HCT116 (cell line): ENCODE data around the gene ZNRF3. TPM values are rescaled to one million over a fixed set of nuclear protein-coding genes. Genes with fewer than 3 reads are reported as not detected.

ENCODE experiments used
- ATAC-seq: fragments of 200-7000 bp; cut with Tn5 transposase; 2 replicates; pipeline ENCODE4 v1.9.1; 2020; ENCODE audit warnings: mild to moderate bottlenecking, moderate library complexity
- BruUV-seq: library from RNA; stranded (reverse); fragments of 400-500 nt; replicated peaks from 2 replicates; lab custom pipeline; 2021; lab: Mats Ljungman, UMichigan
- CTCF ChIA-PET: fragments of 300-600 bp; sonication (Branson Sonifier 250); formaldehyde crosslinking; loops from one replicate; lab custom pipeline; 2021; ENCODE audit warnings: antibody characterized with exemption; lab: Charles Lee
- POLR2A ChIA-PET: fragments of 300-600, 350-600 bp; sonication (Branson Sonifier 250); formaldehyde crosslinking; loops from one replicate; lab custom pipeline; 2021; ENCODE audit warnings: antibody characterized with exemption; lab: Charles Lee
- RAD21 ChIA-PET, 2 experiments: fragments of 300-600 bp; sonication (Branson Sonifier 250); formaldehyde crosslinking; loops; one replicate each; lab custom pipeline; 2023; ENCODE audit warnings: low total read pairs in 2 of 2; ENCODE audit not compliant: uncharacterized antibody in 2 of 2, unreplicated experiment in 2 of 2, low non-redundant PET in 1 of 2; lab: Charles Lee
- DNase-seq: peaks from one replicate; pipeline ENCODE4 v3.0.0-alpha.2; 2010; ENCODE audit warnings: low read depth, low spot score
- H2AFZ ChIP-seq: fragments of 200-600 bp; shearing (Covaris generic), sonication (generic); 2 replicates; pipeline ENCODE4 v1.6.1; 2017; ENCODE audit warnings: low read depth, mixed run types, mixed read lengths, antibody characterized with exemption, low read length; ENCODE audit not compliant: poor library complexity, severe bottlenecking
- H3K27ac ChIP-seq: 2 replicates; pipeline ENCODE4 v1.5.1; 2012; ENCODE audit warnings: low read depth, low read length
- H3K27me3 ChIP-seq: fragments of 200-600 bp; sonication (generic); 2 replicates; pipeline ENCODE4 v1.6.1; 2016; ENCODE audit warnings: mixed run types, low read length, mixed read lengths; ENCODE audit not compliant: insufficient read depth
- H3K36me3 ChIP-seq, 2 experiments: fragments of 200-500 bp in 1 of 2; fragments of 200-600 bp in 1 of 2; sonication (Bioruptor generic) in 1 of 2; sonication (generic) in 1 of 2; 2 replicates each; pipeline versions ENCODE4 v1.5.1 to v1.6.1; 2014 to 2016; ENCODE audit warnings: low read length in 2 of 2, inconsistent platforms in 1 of 2, mixed read lengths in 1 of 2, mixed run types in 1 of 2; ENCODE audit not compliant: insufficient read depth in 2 of 2, control insufficient read depth in 1 of 2
- H3K4me1 ChIP-seq, 2 experiments: fragments of 200-600 bp in 1 of 2; sonication (generic) in 1 of 2; 2 replicates each; pipeline versions ENCODE4 v1.5.1 to v1.6.1; 2012 to 2017; ENCODE audit warnings: low read length in 2 of 2, inconsistent platforms in 1 of 2, mild to moderate bottlenecking in 1 of 2, mixed read lengths in 1 of 2, mixed run types in 1 of 2, moderate library complexity in 1 of 2; ENCODE audit not compliant: insufficient read depth in 2 of 2, control insufficient read depth in 1 of 2
- H3K4me2 ChIP-seq: fragments of 200-600 bp; sonication (generic); 2 replicates; pipeline ENCODE4 v1.6.1; 2017; ENCODE audit warnings: mixed run types, low read length, mixed read lengths
- H3K4me3 ChIP-seq, 2 experiments: fragments of 200-600 bp in 1 of 2; sonication (generic) in 1 of 2; replicated peaks in 1 of 2; 2 replicates each; pipeline ENCODE4 v1.5.1; 2011 to 2016; ENCODE audit warnings: low read length in 2 of 2, control low read depth in 1 of 2, low read depth in 1 of 2, mild to moderate bottlenecking in 1 of 2, mixed read lengths in 1 of 2, mixed run types in 1 of 2
- H3K79me2 ChIP-seq: fragments of 200-600 bp; sonication (generic); 2 replicates; pipeline ENCODE4 v1.6.1; 2017; ENCODE audit warnings: mild to moderate bottlenecking, mixed run types, low read length, moderate library complexity, mixed read lengths; ENCODE audit not compliant: insufficient read depth
- H3K9ac ChIP-seq: fragments of 200-600 bp; sonication (generic); 2 replicates; pipeline ENCODE4 v1.6.1; 2016; ENCODE audit warnings: low read length, mixed read lengths
- H3K9me2 ChIP-seq: fragments of 200-600 bp; sonication (generic), shearing (Covaris generic); 2 replicates; pipeline ENCODE4 v1.6.1; 2017; ENCODE audit warnings: mixed run types, mild to moderate bottlenecking, moderate library complexity; ENCODE audit not compliant: insufficient read depth
- H3K9me3 ChIP-seq, 2 experiments: fragments of 200-500 bp in 1 of 2; fragments of 200-600 bp in 1 of 2; sonication (Bioruptor generic) in 1 of 2; sonication (generic) in 1 of 2; 2 replicates each; pipeline ENCODE4 v1.6.1; 2014 to 2017; ENCODE audit warnings: low read length in 2 of 2, mixed read lengths in 2 of 2, inconsistent platforms in 1 of 2, low read depth in 1 of 2, mild to moderate bottlenecking in 1 of 2, mixed run types in 1 of 2, moderate library complexity in 1 of 2; ENCODE audit not compliant: control insufficient read depth in 1 of 2, insufficient read depth in 1 of 2
- H4K20me1 ChIP-seq: fragments of 200-600 bp; sonication (generic), shearing (Covaris generic); 2 replicates; pipeline ENCODE4 v1.6.1; 2017; ENCODE audit warnings: mixed run types, mild to moderate bottlenecking, moderate library complexity; ENCODE audit not compliant: insufficient read depth
- ATF3 ChIP-seq: IDR thresholded peaks from 2 replicates; pipeline ENCODE4 v1.6.1; 2012
- CBX3 ChIP-seq: IDR thresholded peaks from 2 replicates; pipeline ENCODE4 v1.6.1; 2012; ENCODE audit warnings: low read depth
- CEBPB ChIP-seq: IDR thresholded peaks from 2 replicates; pipeline ENCODE4 v1.6.1; 2012; ENCODE audit warnings: low read depth
- EGR1 ChIP-seq: IDR thresholded peaks from 2 replicates; pipeline ENCODE4 v1.6.1; 2012; ENCODE audit warnings: low read depth
- ELF1 ChIP-seq: IDR thresholded peaks from 2 replicates; pipeline ENCODE4 v1.6.1; 2012; ENCODE audit warnings: low read depth, borderline replicate concordance
- EZH2 ChIP-seq: fragments of 200-600 bp; sonication (generic); IDR thresholded peaks from 2 replicates; pipeline ENCODE4 v1.6.1; 2017; ENCODE audit warnings: antibody characterized with exemption, mixed run types
- EZH2phosphoT487 ChIP-seq: fragments of 200-600 bp; IDR thresholded peaks from 2 replicates; pipeline ENCODE4 v1.6.1; 2018; ENCODE audit warnings: antibody characterized with exemption, borderline replicate concordance
- JUND ChIP-seq: IDR thresholded peaks from 2 replicates; pipeline ENCODE4 v1.6.1; 2012
- POLR2AphosphoS5 ChIP-seq: IDR thresholded peaks from 2 replicates; pipeline ENCODE4 v1.6.1; 2011; ENCODE audit warnings: mild to moderate bottlenecking, low read depth, low read length, moderate library complexity
- RAD21 ChIP-seq: IDR thresholded peaks from 2 replicates; pipeline ENCODE4 v1.6.1; 2012; ENCODE audit warnings: low read depth, mild to moderate bottlenecking
- SP1 ChIP-seq: IDR thresholded peaks from 2 replicates; pipeline ENCODE4 v1.6.1; 2012; ENCODE audit warnings: low read depth
- SRF ChIP-seq: IDR thresholded peaks from 2 replicates; pipeline ENCODE4 v1.6.1; 2012; ENCODE audit warnings: low read depth
- TCF7L2 ChIP-seq: IDR thresholded peaks from 2 replicates; pipeline ENCODE4 v1.7.0; 2011; ENCODE audit warnings: borderline replicate concordance, inconsistent platforms; ENCODE audit not compliant: insufficient read depth, insufficient read length; ENCODE audit errors: extremely low read depth
- ZFX ChIP-seq: fragments of 450-650 bp; IDR thresholded peaks from 2 replicates; pipeline ENCODE4 v1.6.1; 2017
- ZNF274 ChIP-seq: fragments of 200-500 bp; sonication (Bioruptor generic); IDR thresholded peaks from 2 replicates; pipeline ENCODE4 v1.6.1; 2014; ENCODE audit warnings: mild to moderate bottlenecking, low read depth, low read length, inconsistent platforms
- intact Hi-C: fragments of 100-400 bp; cut with micrococcal nuclease; formaldehyde crosslinking; loops from 2 replicates; pipeline ENCODE4 v1.10.0; 2022
- total RNA-seq: library from RNA; stranded (reverse); gene quantifications from one replicate; pipeline ENCODE4 v1.2.1, GENCODE V29; 2021; ENCODE audit not compliant: unreplicated experiment
- TF ChIP-seq, protein P1 (sequence below): IDR thresholded peaks from 2 replicates; pipeline ENCODE4 v1.6.1; 2012
- TF ChIP-seq, protein P2 (sequence below): IDR thresholded peaks from 2 replicates; pipeline ENCODE4 v1.6.1; 2012; ENCODE audit warnings: low read depth

The ZNRF3 gene
- total RNA-seq, 1 experiment from 2014 or later, result 12.2 TPM

DNA sequence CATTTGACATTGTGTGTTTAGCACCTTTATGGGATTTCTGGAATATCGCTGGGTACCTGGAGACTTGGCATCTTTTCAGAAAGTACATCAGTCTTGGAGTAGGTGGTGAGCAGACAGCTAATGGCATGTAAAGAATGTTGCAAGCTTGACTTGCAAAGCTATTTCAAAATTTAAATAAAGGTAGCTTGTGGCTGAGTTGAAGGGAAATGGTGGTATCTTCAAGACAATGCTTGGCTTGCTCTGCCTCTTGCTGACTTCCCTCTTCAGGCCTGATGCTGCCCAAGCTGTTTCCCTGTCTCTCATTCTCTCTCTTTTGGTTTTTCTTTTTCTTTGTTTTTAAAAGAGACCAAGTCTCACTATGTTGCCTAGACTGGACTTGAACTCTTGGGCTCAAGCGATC is 13.2 kb downstream of the ZNRF3 start:
- Histone ChIP-seq H3K79me2 (peaks cover 89% of the 10 kb centered on the region), H3K4me3 (no peak overlapping the region), H3K9me3 (no peaks in the 10 kb centered on the region), H2AFZ (no peak overlapping the region), H4K20me1 (peaks cover 3% of the 10 kb centered on the region; the same call in 1 of the 2 replicates), H3K36me3 (no peaks in the 10 kb centered on the region), H3K27me3 (no peaks in the 10 kb centered on the region), H3K9me2 (no peaks in the 10 kb centered on the region), H3K4me2 (no peak overlapping the region), H3K27ac (no peak overlapping the region), H3K9ac (no peak overlapping the region)
- POLR2A ChIA-PET, result no interaction called here
- RAD21 ChIA-PET, result no interaction called here
- DNase-seq, result no peak
- CTCF ChIA-PET, result no interaction called here
- intact Hi-C loops, result no loop called here
- ATAC-seq, result no peak
- no TSS peak for BruUV-seq
- TF ChIP-seq CEBPB (no peak), SP1 (no peak), EZH2phosphoT487 (no peak), POLR2AphosphoS5 (no peak), ZNF274 (no peak), EGR1 (no peak)
- TF ChIP-seq, all 23 proteins: peak for 0
- H3K4me1 ChIP-seq, result peaks cover 30 to 56% of the 10 kb centered on the region in 2 experiments

DNA sequence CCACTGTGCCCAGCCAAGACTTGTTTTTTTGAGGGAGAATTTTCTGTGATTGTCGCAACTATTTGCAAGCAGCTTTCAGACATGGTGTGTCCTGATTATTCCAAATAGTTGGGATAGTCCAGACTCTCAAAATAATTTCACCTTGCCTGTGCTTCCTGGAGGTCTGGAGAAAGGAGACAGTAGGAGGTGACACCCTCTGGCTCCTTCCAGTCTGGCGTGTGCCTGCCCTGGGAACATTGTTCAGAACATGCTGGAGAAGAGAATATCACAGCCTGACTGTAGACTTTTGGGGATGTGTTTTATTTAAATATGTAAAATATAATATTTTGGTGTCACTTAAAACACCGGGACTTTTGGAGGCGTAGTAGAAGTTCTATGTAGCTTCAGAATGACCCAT is 14.9 kb downstream of the ZNRF3 start:
- no peak overlapping the region for H3K27ac ChIP-seq
- H3K9me3 ChIP-seq, result no peaks in the 10 kb centered on the region
- H3K4me2 ChIP-seq, result no peak overlapping the region
- no TSS peak for BruUV-seq
- intact Hi-C loops, result no loop called here
- no peak overlapping the region for H3K4me3 ChIP-seq
- H2AFZ ChIP-seq, result no peak overlapping the region
- H3K79me2 ChIP-seq, result peaks cover 90% of the 10 kb centered on the region
- CTCF ChIA-PET, result no interaction called here
- no peaks in the 10 kb centered on the region for H3K27me3 ChIP-seq
- no peak for DNase-seq
- H3K9me2 ChIP-seq, result no peaks in the 10 kb centered on the region
- POLR2A ChIA-PET, result no interaction called here
- H3K9ac ChIP-seq, result no peak overlapping the region
- H4K20me1 ChIP-seq, result no peaks in the 10 kb centered on the region; the same call in 1 of the 2 replicates
- RAD21 ChIA-PET, result no interaction called here
- H3K4me1 ChIP-seq, result peaks cover 23 to 54% of the 10 kb centered on the region in 2 experiments; a peak in 3 of 4 replicates
- H3K36me3 ChIP-seq, result no peaks in the 10 kb centered on the region
- no peak for ATAC-seq
- TF ChIP-seq ZNF274 (no peak), EZH2 (no peak), ELF1 (no peak), EGR1 (no peak), SRF (no peak), ATF3 (no peak), CBX3 (no peak), SP1 (no peak), RAD21 (no peak), ZFX (no peak), TCF7L2 (no peak), CEBPB (no peak), JUND (no peak)
- TF ChIP-seq, protein P1, sequence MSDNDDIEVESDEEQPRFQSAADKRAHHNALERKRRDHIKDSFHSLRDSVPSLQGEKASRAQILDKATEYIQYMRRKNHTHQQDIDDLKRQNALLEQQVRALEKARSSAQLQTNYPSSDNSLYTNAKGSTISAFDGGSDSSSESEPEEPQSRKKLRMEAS, result no peak
- TF ChIP-seq, protein P2, sequence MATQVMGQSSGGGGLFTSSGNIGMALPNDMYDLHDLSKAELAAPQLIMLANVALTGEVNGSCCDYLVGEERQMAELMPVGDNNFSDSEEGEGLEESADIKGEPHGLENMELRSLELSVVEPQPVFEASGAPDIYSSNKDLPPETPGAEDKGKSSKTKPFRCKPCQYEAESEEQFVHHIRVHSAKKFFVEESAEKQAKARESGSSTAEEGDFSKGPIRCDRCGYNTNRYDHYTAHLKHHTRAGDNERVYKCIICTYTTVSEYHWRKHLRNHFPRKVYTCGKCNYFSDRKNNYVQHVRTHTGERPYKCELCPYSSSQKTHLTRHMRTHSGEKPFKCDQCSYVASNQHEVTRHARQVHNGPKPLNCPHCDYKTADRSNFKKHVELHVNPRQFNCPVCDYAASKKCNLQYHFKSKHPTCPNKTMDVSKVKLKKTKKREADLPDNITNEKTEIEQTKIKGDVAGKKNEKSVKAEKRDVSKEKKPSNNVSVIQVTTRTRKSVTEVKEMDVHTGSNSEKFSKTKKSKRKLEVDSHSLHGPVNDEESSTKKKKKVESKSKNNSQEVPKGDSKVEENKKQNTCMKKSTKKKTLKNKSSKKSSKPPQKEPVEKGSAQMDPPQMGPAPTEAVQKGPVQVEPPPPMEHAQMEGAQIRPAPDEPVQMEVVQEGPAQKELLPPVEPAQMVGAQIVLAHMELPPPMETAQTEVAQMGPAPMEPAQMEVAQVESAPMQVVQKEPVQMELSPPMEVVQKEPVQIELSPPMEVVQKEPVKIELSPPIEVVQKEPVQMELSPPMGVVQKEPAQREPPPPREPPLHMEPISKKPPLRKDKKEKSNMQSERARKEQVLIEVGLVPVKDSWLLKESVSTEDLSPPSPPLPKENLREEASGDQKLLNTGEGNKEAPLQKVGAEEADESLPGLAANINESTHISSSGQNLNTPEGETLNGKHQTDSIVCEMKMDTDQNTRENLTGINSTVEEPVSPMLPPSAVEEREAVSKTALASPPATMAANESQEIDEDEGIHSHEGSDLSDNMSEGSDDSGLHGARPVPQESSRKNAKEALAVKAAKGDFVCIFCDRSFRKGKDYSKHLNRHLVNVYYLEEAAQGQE, result no peak
